Measurements from ENCODE around the gene BCL6B.

DNA sequence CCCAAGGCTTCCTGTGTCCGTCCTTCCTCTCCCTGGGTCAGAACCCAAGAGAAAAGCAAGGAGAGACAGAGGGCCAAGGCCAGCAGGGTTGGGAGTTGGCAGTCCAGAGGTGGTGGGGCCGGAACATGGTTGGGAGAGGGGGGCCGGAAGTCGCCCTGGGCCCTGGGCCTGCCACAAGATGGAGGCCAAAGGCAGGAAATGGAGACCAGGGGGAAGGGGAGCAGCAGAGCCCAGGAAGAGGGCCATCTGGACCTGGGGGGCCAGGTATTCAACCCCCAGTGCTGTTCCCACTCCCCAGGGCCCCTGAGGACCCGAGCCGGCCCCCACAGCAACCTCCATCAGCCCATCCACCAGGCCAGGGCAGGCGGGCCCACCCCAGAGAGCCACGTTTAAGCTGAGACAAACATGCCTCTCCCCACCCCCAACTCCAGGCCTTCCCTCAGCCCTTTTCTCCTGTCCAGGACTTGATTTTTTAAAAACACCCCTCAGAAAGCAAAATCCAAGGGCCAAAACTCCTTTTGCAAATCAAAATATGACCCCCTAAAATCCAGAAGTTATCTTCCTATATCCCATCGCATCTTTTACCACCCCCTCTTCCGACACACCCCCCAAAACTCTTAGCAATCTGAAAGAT, 4.4 kb upstream of the BCL6B start:
- TF ChIP-seq, protein P1, sequence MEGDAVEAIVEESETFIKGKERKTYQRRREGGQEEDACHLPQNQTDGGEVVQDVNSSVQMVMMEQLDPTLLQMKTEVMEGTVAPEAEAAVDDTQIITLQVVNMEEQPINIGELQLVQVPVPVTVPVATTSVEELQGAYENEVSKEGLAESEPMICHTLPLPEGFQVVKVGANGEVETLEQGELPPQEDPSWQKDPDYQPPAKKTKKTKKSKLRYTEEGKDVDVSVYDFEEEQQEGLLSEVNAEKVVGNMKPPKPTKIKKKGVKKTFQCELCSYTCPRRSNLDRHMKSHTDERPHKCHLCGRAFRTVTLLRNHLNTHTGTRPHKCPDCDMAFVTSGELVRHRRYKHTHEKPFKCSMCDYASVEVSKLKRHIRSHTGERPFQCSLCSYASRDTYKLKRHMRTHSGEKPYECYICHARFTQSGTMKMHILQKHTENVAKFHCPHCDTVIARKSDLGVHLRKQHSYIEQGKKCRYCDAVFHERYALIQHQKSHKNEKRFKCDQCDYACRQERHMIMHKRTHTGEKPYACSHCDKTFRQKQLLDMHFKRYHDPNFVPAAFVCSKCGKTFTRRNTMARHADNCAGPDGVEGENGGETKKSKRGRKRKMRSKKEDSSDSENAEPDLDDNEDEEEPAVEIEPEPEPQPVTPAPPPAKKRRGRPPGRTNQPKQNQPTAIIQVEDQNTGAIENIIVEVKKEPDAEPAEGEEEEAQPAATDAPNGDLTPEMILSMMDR (IDR thresholded peaks at IDR 0.05; ENCODE audit: insufficient read depth, low read depth, low read length) = no peak
- no peak for TF ChIP-seq EZH2 (IDR thresholded peaks at IDR 0.05; ENCODE audit: insufficient read depth, low read length)

Data from astrocyte (in vitro differentiated cells and primary cell).